ENCODE data around the gene TPRA1.

Gene TPRA1

GRCh38 chr3:127573912-127574311 is 16.6 kb downstream of the TPRA1 start:
- Histone ChIP-seq H3K4me2 (ENCODE audit: low read length) (no peak overlapping the region), H3K36me3 (ENCODE audit: control insufficient read depth in 1 of 2, insufficient read depth in 2 of 2, low read length in 2 of 2) (peaks cover 16 to 33% of the 10 kb centered on the region in 2 experiments), H2BK5ac (ENCODE audit: low read depth, low read length, poor library complexity) (no peak overlapping the region), H3K23ac (ENCODE audit: low read length) (no peak overlapping the region), H3K9me3 (ENCODE audit: insufficient read depth, low read depth, low read length) (no peaks in the 10 kb centered on the region), H2BK12ac (ENCODE audit: low read length) (no peak overlapping the region), H3K27me3 (ENCODE audit: insufficient read depth, low read length) (no peaks in the 10 kb centered on the region), H2BK120ac (ENCODE audit: insufficient read depth, low read length, poor library complexity) (no peak overlapping the region), H3K27ac (ENCODE audit: low read depth, low read length) (no peak overlapping the region), H2AK5ac (ENCODE audit: low read length) (no peak overlapping the region), H3K79me2 (ENCODE audit: control insufficient read depth, insufficient read depth, low read length, poor library complexity) (no peaks in the 10 kb centered on the region), H3K4me3 (ENCODE audit: low read depth, low read length) (no peak overlapping the region), H3K18ac (ENCODE audit: low read length) (no peak overlapping the region), H3K4me1 (ENCODE audit: control insufficient read depth in 1 of 2, insufficient read depth in 2 of 2, low read length in 2 of 2) (peaks cover 0 to 5% of the 10 kb centered on the region in 2 experiments), H4K12ac (ENCODE audit: low read depth, low read length) (no peak overlapping the region), H3K4ac (ENCODE audit: low read depth, low read length) (no peak overlapping the region), H3K9ac (ENCODE audit: low read length) (no peak overlapping the region), H4K8ac (ENCODE audit: low read depth, low read length) (no peak overlapping the region), H3K14ac (ENCODE audit: low read length) (no peak overlapping the region), H4K91ac (ENCODE audit: low read depth, low read length) (no peak overlapping the region), H2AFZ (ENCODE audit: insufficient read depth, low read length, poor library complexity) (no peak overlapping the region), H3K79me1 (ENCODE audit: low read length) (no peaks in the 10 kb centered on the region)
- WGBS (ENCODE audit: extremely low coverage, insufficient coverage, insufficient read length): no CpG with 5 or more reads among the region's 5 CpGs
- DNase-seq: no peak

- no peaks in the 10 kb centered on the region for H3K79me1 ChIP-seq (ENCODE audit: low read length)
- H3K79me2 ChIP-seq (ENCODE audit: control insufficient read depth, insufficient read depth, low read length, poor library complexity): no peaks in the 10 kb centered on the region
- no peak overlapping the region for H3K18ac ChIP-seq (ENCODE audit: low read length)
- H4K91ac ChIP-seq (ENCODE audit: low read depth, low read length): no peak overlapping the region
- H2BK5ac ChIP-seq (ENCODE audit: low read depth, low read length, poor library complexity): no peak overlapping the region
- H2AFZ ChIP-seq (ENCODE audit: insufficient read depth, low read length, poor library complexity): no peak overlapping the region
- H2AK5ac ChIP-seq (ENCODE audit: low read length): no peak overlapping the region
- no peak for DNase-seq
- no peak overlapping the region for H3K23ac ChIP-seq (ENCODE audit: low read length)
- H3K4me2 ChIP-seq (ENCODE audit: low read length): no peak overlapping the region
- H3K14ac ChIP-seq (ENCODE audit: low read length): no peak overlapping the region
- no peak overlapping the region for H3K4ac ChIP-seq (ENCODE audit: low read depth, low read length)
- no peaks in the 10 kb centered on the region for H3K27me3 ChIP-seq (ENCODE audit: insufficient read depth, low read length)
- no peak overlapping the region for H3K27ac ChIP-seq (ENCODE audit: low read depth, low read length)
- no peak overlapping the region for H3K9ac ChIP-seq (ENCODE audit: low read length)
- no peak overlapping the region for H4K8ac ChIP-seq (ENCODE audit: low read depth, low read length)
- H4K12ac ChIP-seq (ENCODE audit: low read depth, low read length): no peak overlapping the region
- H3K9me3 ChIP-seq (ENCODE audit: insufficient read depth, low read depth, low read length): no peaks in the 10 kb centered on the region
- H3K36me3 ChIP-seq (ENCODE audit: control insufficient read depth in 1 of 2, insufficient read depth in 2 of 2, low read length in 2 of 2): peaks cover 16 to 33% of the 10 kb centered on the region in 2 experiments
- H3K4me3 ChIP-seq (ENCODE audit: low read depth, low read length): no peak overlapping the region
- H3K4me1 ChIP-seq (ENCODE audit: control insufficient read depth in 1 of 2, insufficient read depth in 2 of 2, low read length in 2 of 2): peaks cover 0 to 5% of the 10 kb centered on the region in 2 experiments
- H2BK12ac ChIP-seq (ENCODE audit: low read length): no peak overlapping the region
- no peak overlapping the region for H2BK120ac ChIP-seq (ENCODE audit: insufficient read depth, low read length, poor library complexity)
- no CpG with 5 or more reads among the region's 14 CpGs for WGBS (ENCODE audit: extremely low coverage, insufficient coverage, insufficient read length)
These were observed 17.1 kb downstream of the TPRA1 start for GRCh38 chr3:127573401-127573800.

- WGBS (ENCODE audit: extremely low coverage, insufficient coverage, insufficient read length): no CpG with 5 or more reads among the region's 3 CpGs
- Histone ChIP-seq H2AK5ac (ENCODE audit: low read length) (no peak overlapping the region), H3K4me2 (ENCODE audit: low read length) (no peak overlapping the region), H3K4me3 (ENCODE audit: low read depth, low read length) (no peak overlapping the region), H4K8ac (ENCODE audit: low read depth, low read length) (no peak overlapping the region), H3K14ac (ENCODE audit: low read length) (no peak overlapping the region), H3K4ac (ENCODE audit: low read depth, low read length) (no peak overlapping the region), H3K18ac (ENCODE audit: low read length) (no peak overlapping the region), H3K4me1 (ENCODE audit: control insufficient read depth in 1 of 2, insufficient read depth in 2 of 2, low read length in 2 of 2) (peaks cover 0 to 4% of the 10 kb centered on the region in 2 experiments), H2BK120ac (ENCODE audit: insufficient read depth, low read length, poor library complexity) (no peak overlapping the region), H3K27ac (ENCODE audit: low read depth, low read length) (no peak overlapping the region), H2BK5ac (ENCODE audit: low read depth, low read length, poor library complexity) (no peak overlapping the region), H3K27me3 (ENCODE audit: insufficient read depth, low read length) (no peaks in the 10 kb centered on the region), H3K9me3 (ENCODE audit: insufficient read depth, low read depth, low read length) (no peaks in the 10 kb centered on the region), H2AFZ (ENCODE audit: insufficient read depth, low read length, poor library complexity) (no peak overlapping the region), H4K12ac (ENCODE audit: low read depth, low read length) (no peak overlapping the region), H2BK12ac (ENCODE audit: low read length) (no peak overlapping the region), H3K36me3 (ENCODE audit: control insufficient read depth in 1 of 2, insufficient read depth in 2 of 2, low read length in 2 of 2) (peaks cover 16 to 33% of the 10 kb centered on the region in 2 experiments), H3K79me1 (ENCODE audit: low read length) (no peaks in the 10 kb centered on the region), H3K79me2 (ENCODE audit: control insufficient read depth, insufficient read depth, low read length, poor library complexity) (no peaks in the 10 kb centered on the region), H4K91ac (ENCODE audit: low read depth, low read length) (no peak overlapping the region), H3K23ac (ENCODE audit: low read length) (no peak overlapping the region), H3K9ac (ENCODE audit: low read length) (no peak overlapping the region)
- no peak for DNase-seq
These were observed 17.8 kb downstream of the TPRA1 start for GRCh38 chr3:127572735-127573134.

- no peak for DNase-seq
- Histone ChIP-seq H4K91ac (ENCODE audit: low read depth, low read length) (no peak overlapping the region), H4K8ac (ENCODE audit: low read depth, low read length) (no peak overlapping the region), H3K4me2 (ENCODE audit: low read length) (no peak overlapping the region), H3K4ac (ENCODE audit: low read depth, low read length) (no peak overlapping the region), H3K79me2 (ENCODE audit: control insufficient read depth, insufficient read depth, low read length, poor library complexity) (no peaks in the 10 kb centered on the region), H3K23ac (ENCODE audit: low read length) (no peak overlapping the region), H3K27me3 (ENCODE audit: insufficient read depth, low read length) (no peaks in the 10 kb centered on the region), H2AK5ac (ENCODE audit: low read length) (no peak overlapping the region), H2AFZ (ENCODE audit: insufficient read depth, low read length, poor library complexity) (no peak overlapping the region), H2BK5ac (ENCODE audit: low read depth, low read length, poor library complexity) (no peak overlapping the region), H3K36me3 (ENCODE audit: control insufficient read depth in 1 of 2, insufficient read depth in 2 of 2, low read length in 2 of 2) (peaks cover 16 to 33% of the 10 kb centered on the region in 2 experiments), H3K4me3 (ENCODE audit: low read depth, low read length) (no peak overlapping the region), H4K12ac (ENCODE audit: low read depth, low read length) (no peak overlapping the region), H3K9me3 (ENCODE audit: insufficient read depth, low read depth, low read length) (no peaks in the 10 kb centered on the region), H3K4me1 (ENCODE audit: control insufficient read depth in 1 of 2, insufficient read depth in 2 of 2, low read length in 2 of 2) (peaks cover 0 to 2% of the 10 kb centered on the region in 2 experiments), H3K14ac (ENCODE audit: low read length) (no peak overlapping the region), H3K9ac (ENCODE audit: low read length) (no peak overlapping the region), H3K79me1 (ENCODE audit: low read length) (no peaks in the 10 kb centered on the region), H3K27ac (ENCODE audit: low read depth, low read length) (no peak overlapping the region), H2BK12ac (ENCODE audit: low read length) (no peak overlapping the region), H2BK120ac (ENCODE audit: insufficient read depth, low read length, poor library complexity) (no peak overlapping the region), H3K18ac (ENCODE audit: low read length) (no peak overlapping the region)
- no CpG with 5 or more reads among the region's 6 CpGs for WGBS (ENCODE audit: extremely low coverage, insufficient coverage, insufficient read length)
These were observed 18.3 kb downstream of the TPRA1 start for GRCh38 chr3:127572186-127572585.
